Motor neuron (in vitro differentiated cells): ENCODE measurements around the gene HJURP. TPM values are rescaled to one million over a fixed set of nuclear protein-coding genes. Genes with fewer than 3 reads are reported as not detected.

Experiments
- ATAC-seq, 8 experiments: fragments of 200-7000 bp; cut with Tn5 transposase; replicated peaks in 6 of 8; 2 replicates each; pipeline ENCODE4 v1.8.0; 2021; ENCODE audit warnings: mild to moderate bottlenecking in 8 of 8, moderate library complexity in 8 of 8
- H3K27ac ChIP-seq, 2 donors: fragments of 250-450 bp; sonication (Bioruptor Pico); 2 replicates each; pipeline ENCODE4 v1.9.0; 2021; ENCODE audit warnings: antibody characterized with exemption in 2 of 2, mild to moderate bottlenecking in 2 of 2, moderate library complexity in 1 of 2
- H3K4me1 ChIP-seq, 2 donors: fragments of 250-450 bp; sonication (Bioruptor Pico); replicated peaks in 1 of 2; 2 replicates each; pipeline ENCODE4 v1.6.1; 2021; ENCODE audit warnings: antibody characterized with exemption in 2 of 2, mild to moderate bottlenecking in 2 of 2, moderate library complexity in 1 of 2
- H3K4me3 ChIP-seq, 5 donors: fragments of 250-450 bp; sonication (Bioruptor Pico); 2 replicates each; pipeline ENCODE4 v1.9.0; 2021; ENCODE audit warnings: antibody characterized with exemption in 5 of 5, mild to moderate bottlenecking in 5 of 5, moderate library complexity in 4 of 5
- WGBS, 10 experiments: fragments of 450-650 bp; shearing (Covaris generic); methylation state at CpG; one replicate each; pipeline ENCODE4 v1.0.0; 2022; 5-methylcytosine and 5-hydroxymethylcytosine counted together
- in situ Hi-C, 9 experiments: fragments of 400-800 bp; cut with MboI; loops; one replicate each; pipeline ENCODE4 v1.15.0; 2021; ENCODE audit warnings: low sequenced_read_pairs in 9 of 9, low pct_unique_long_range_greater_than_20kb in 2 of 9; ENCODE audit not compliant: unreplicated experiment in 9 of 9
- total RNA-seq, 8 experiments: library from RNA; unstranded; fragments of 300-600 nt; gene quantifications; 2 replicates each; pipeline versions ENCODE4 v1.2.3 to v1.2.4, GENCODE V29; 2022

The HJURP gene
- total RNA-seq, 8 experiments from 2014 or later = 0.71 to 27.9 (median 2.4) TPM

- in situ Hi-C loops = no loop called here
- peak; percentile 67 to 97 (median 90) for ATAC-seq
- Histone ChIP-seq H3K27ac (no peak overlapping the region), H3K4me1 (peaks cover 0 to 6% of the 10 kb centered on the region in 2 donors), H3K4me3 (no peak overlapping the region)
- 0 to 80% (median 50%) methylated on average over 1 to 3 of the region's 7 CpGs; no CpG with 5 or more reads in 2 of the 10 experiments for WGBS, 10 experiments
Measured at GRCh38 chr2:233832869-233833311, 21.4 kb downstream of the HJURP start.

- in situ Hi-C loops = no loop called here
- 0 to 90% (median 61%) methylated on average over 1 to 8 of the region's 9 CpGs; no CpG with 5 or more reads in 3 of the 10 experiments for WGBS, 10 experiments
- Histone ChIP-seq H3K27ac (no peak overlapping the region), H3K4me3 (no peak overlapping the region), H3K4me1 (peaks cover 0 to 6% of the 10 kb centered on the region in 2 donors)
- peak in 2 of 8 experiments; percentile 8 to 12 for ATAC-seq
Measured at GRCh38 chr2:233832414-233832813, 21.9 kb downstream of the HJURP start.

GRCh38 chr2:233831861-233832260, 22.5 kb downstream of the HJURP start:
- in situ Hi-C loops = no loop called here
- Histone ChIP-seq H3K4me3 (no peak overlapping the region), H3K4me1 (peaks cover 0 to 6% of the 10 kb centered on the region in 2 donors), H3K27ac (no peak overlapping the region)
- 81 to 100% (median 100%) methylated on average over 1 to 4 of the region's 6 CpGs; no CpG with 5 or more reads in 2 of the 10 experiments for WGBS, 10 experiments
- ATAC-seq = no peak

DNA sequence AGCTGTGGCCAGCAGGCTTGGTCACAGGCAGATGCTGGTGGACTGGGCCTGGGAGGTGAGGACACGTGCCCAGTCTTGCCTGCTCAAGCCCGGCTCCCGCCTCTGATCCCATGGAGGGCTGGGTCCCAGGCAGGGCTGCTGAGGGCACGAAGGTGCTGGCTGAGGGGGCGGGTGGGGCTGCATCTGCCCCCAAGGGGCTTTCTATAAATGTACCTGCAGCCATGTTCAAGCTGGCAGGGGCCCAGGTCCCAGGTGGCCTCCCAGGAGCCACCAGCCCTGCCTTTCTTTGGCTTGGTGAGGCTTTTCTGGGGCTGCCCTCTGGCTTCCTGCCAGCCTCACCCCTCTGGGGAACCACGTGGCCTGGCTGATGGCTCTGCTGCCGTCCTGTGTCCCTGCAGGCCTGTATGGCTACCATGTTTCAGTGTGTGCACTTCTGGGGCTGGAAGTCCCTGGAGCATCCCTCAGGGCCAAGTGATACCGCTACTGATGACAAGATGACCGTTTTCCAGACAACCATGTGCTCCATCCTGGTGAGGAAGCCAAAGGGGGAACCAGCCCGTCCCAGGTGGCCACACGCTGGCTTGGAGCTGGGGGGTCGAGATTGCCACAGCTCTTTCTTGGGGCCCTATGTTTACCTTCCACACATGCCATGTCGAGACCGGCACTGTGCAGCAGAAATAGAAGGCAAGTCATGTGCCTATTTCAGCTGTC, 23.2 kb downstream of the HJURP start:
- Histone ChIP-seq H3K27ac (no peak overlapping the region), H3K4me1 (peaks cover 0 to 6% of the 10 kb centered on the region in 2 donors), H3K4me3 (no peak overlapping the region)
- in situ Hi-C loops = no loop called here
- 80 to 96% (median 88%) methylated on average over 1 to 5 of the region's 14 CpGs; no CpG with 5 or more reads in 3 of the 10 experiments for WGBS, 10 experiments
- ATAC-seq = no peak

DNA sequence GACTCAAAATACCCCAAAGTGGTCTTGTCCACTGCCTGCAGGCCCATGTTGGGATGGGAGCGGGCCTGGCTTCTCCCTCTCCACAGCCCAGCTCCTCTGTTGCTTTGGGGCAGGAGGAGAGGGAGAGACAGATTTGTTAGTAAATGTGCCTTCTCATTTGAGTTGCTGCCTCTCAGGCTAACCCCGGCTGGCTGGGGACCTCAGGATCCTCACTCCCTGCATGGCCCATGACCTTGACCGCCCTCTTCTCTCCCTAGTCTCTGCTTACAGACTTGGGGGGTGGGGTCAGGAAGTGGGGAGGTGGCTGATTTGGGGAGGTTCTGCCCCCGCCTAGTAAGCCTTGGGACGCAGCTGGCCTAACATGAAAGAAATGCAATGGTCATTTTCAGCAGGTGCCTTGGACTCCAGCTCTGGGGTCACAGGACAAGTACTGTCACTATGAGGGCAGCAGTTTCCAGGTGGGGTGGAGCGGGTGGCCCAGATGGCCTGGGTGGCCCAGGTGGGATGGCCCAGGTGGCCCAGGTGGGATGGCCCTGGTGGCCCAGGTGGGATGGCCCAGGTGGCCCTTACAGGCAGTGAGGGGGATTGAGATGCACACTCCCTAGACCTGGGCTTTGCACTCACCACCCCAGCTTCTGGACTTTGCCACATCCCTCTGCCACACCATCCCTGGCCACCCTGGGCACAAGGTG, 24.1 kb downstream of the HJURP start:
- 80 to 100% (median 100%) methylated on average over 1 to 3 of the region's 6 CpGs; no CpG with 5 or more reads in 5 of the 10 experiments for WGBS, 10 experiments

GRCh38 chr2:233829193-233830110, 24.9 kb downstream of the HJURP start:
- in situ Hi-C loops = no loop called here
- H3K4me1 ChIP-seq = peaks cover 0 to 6% of the 10 kb centered on the region in 2 donors
- ATAC-seq = no peak
- no peak overlapping the region for H3K27ac ChIP-seq
- H3K4me3 ChIP-seq = no peak overlapping the region
- 40 to 100% (median 71%) methylated on average over 1 to 10 of the region's 15 CpGs; no CpG with 5 or more reads in 1 of the 10 experiments for WGBS, 10 experiments

More for the DNA sequence above, 24.1 kb downstream of the HJURP start:
- peaks cover 0 to 6% of the 10 kb centered on the region in 2 donors for H3K4me1 ChIP-seq
- in situ Hi-C loops = no loop called here
- H3K4me3 ChIP-seq = no peak overlapping the region
- no peak overlapping the region for H3K27ac ChIP-seq
- no peak for ATAC-seq

DNA sequence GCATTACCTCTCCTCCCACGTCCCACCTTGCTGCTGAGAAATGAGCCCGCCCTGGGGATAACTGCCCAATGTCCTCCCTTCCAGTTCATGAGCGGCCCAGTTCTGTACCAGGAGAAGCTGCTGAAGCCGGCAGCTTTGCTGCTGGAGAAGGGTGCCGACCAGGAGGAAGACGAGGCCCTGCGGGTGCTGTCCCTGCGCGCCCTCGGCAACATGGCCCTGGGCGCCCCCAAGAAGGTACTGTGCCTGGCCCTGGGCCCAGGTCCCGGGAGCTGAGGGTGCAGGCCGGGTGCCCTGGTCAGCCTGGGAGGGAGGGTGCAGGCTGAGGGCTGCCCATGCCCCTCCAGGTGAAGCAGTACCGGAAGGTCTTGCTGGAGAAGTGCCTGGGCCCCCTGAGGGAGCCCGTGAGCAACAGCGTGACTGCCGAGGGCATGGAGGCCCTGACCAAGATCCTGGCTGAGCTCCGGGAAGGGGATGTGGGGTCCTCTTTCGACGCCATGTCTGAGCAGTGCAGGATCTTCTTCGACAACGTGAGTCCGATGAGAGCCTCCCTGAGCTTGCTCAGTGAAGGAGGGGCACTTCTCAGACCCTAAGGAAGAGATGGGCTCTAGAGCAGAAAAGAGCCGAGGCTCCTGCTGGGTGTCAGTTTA, 25.7 kb downstream of the HJURP start:
- no peak overlapping the region for H3K27ac ChIP-seq
- H3K4me3 ChIP-seq = no peak overlapping the region
- no peak for ATAC-seq
- WGBS, 10 experiments = 50 to 100% (median 73%) methylated on average over 1 to 15 of the region's 24 CpGs; no CpG with 5 or more reads in 2 of the 10 experiments
- in situ Hi-C loops = no loop called here
- H3K4me1 ChIP-seq = peaks cover 0 to 6% of the 10 kb centered on the region in 2 donors

- in situ Hi-C loops = no loop called here
- H3K4me1 ChIP-seq = no peaks in the 10 kb centered on the region
- H3K4me3 ChIP-seq = no peak overlapping the region
- WGBS, 10 experiments = 55 to 100% (median 75%) methylated on average over 1 to 7 of the region's 7 CpGs; no CpG with 5 or more reads in 1 of the 10 experiments
- no peak overlapping the region for H3K27ac ChIP-seq
- no peak for ATAC-seq
Measured at GRCh38 chr2:233824373-233824772, 30.0 kb downstream of the HJURP start.

DNA sequence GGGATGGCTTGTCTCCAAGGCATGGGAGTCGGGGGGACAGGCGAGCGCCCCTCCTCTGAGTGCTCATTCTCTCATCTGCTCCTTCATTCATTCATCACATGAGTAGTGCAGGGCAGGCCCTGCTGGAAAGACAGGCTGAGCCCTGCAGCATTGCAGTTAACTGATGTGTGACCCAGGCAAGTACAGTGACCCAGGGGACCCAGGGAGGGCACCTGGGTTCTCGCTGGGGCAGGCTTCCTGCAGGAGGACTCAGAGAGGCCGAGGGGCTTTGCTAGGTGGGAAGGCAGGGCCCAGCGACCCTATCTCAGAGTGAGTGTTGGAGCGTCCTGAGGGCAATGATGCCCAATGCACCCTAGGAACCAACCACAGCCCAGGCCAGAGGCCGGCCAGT, 30.6 kb downstream of the HJURP start:
- H3K4me1 ChIP-seq = no peaks in the 10 kb centered on the region
- 63 to 100% (median 90%) methylated on average over 1 to 4 of the region's 8 CpGs; no CpG with 5 or more reads in 1 of the 10 experiments for WGBS, 10 experiments
- in situ Hi-C loops = no loop called here
- ATAC-seq = no peak
- H3K4me3 ChIP-seq = no peak overlapping the region
- H3K27ac ChIP-seq = no peak overlapping the region

DNA sequence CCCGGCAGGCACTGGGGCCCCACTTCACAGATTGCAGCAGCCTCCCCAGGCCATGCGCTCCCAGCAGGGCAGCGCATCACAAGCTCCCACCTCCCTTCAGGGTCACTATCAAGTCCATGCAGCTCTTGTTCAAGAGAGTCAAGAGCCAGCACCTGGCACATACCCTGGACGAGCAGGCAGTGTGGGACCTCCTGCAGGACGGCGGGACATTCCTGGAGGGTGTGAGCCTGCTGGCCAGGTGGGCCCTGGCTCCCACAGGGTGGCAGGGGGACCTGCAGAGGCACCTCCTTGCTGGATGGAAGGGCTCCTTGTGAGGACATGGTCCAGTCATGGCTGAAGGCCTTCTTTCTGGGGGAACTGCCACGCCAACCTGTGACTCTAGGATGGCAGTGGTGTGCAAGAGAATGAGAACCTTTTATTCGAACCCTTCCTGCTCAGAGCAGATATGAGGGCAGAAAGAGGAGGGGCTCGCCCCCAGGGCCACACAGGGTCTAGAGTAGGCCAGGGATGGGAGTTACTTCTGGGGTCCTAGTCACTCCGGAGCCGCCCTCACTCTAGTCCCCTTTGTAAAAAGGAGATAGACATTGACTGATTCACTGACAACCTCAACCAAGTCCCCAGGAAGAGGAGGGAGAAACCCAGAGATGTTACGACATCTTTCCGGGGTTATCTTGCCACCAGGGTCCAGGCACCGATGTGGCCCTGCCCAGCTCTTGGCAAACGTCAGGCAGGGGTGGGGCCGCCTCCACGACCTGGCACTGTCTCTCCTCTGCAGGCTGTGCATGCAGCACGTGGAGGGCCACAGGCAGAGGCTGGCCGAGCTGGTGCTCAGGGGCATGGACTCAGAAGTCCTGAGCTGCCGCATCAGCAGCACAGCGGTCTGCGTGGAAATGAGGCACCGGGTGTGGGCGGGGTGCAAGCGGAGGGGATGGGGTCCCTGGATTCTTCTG, 31.3 kb downstream of the HJURP start:
- WGBS, 10 experiments = 67 to 100% (median 95%) methylated on average over 1 to 7 of the region's 25 CpGs; no CpG with 5 or more reads in 4 of the 10 experiments
- H3K4me3 ChIP-seq = no peak overlapping the region
- H3K27ac ChIP-seq = no peak overlapping the region
- no peaks in the 10 kb centered on the region for H3K4me1 ChIP-seq
- ATAC-seq = no peak
- in situ Hi-C loops = no loop called here

DNA sequence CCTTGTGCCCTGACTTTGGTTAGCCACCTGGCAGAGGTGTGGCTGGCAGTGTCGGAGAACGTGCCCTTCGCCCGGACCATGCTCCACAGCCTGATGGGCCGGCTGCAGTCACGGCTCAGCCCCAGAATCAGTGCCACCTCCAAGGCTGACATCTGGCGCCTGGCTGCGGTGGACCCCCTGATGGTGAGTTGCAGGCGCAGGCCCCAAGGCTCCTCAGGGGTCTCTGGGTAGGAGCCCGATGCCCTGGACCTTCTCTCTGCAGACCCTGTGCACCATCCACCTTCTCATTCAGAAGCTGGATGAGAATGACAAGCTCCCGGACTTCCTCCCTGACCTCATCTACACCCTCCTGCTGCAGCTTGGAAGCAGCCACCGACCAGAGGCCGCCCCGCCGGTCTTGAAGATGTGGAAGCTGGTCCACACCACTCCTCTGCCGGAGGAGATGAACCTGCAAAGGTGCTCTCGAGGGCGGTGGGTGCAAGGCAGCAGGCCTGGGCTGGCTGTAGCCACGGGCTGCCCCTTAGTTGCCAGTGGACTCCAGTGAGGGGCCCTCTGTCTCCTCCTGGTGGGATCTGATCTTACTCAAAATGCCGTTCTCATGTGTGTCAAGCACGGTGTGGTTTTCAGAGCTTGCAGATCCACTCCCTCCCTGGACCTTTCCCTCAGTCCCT, 32.1 kb downstream of the HJURP start:
- no peak overlapping the region for H3K4me3 ChIP-seq
- ATAC-seq = no peak
- H3K27ac ChIP-seq = no peak overlapping the region
- H3K4me1 ChIP-seq = no peaks in the 10 kb centered on the region
- WGBS, 10 experiments = 63 to 100% (median 92%) methylated on average over 1 to 3 of the region's 21 CpGs; no CpG with 5 or more reads in 5 of the 10 experiments
- in situ Hi-C loops = no loop called here
